Activated CD4-positive, alpha-beta T cell treated with anti-CD3 and anti-CD28 coated beads for 4 hours (primary cell): ENCODE results near the gene MYOZ3.

Experiments
- DNase-seq, 2 donors: peaks; one replicate each; pipeline ENCODE4 v3.0.0-alpha.2; 2020

The MYOZ3 gene, protein sequence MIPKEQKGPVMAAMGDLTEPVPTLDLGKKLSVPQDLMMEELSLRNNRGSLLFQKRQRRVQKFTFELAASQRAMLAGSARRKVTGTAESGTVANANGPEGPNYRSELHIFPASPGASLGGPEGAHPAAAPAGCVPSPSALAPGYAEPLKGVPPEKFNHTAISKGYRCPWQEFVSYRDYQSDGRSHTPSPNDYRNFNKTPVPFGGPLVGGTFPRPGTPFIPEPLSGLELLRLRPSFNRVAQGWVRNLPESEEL

GRCh38 chr5:150661086-150661485 is at the start of gene MYOZ3:
TSS of gene MYOZ3 (plus strand) at chr5:150661251. CDS start at chr5:150662942, 1,691 bp downstream.
- no peak for DNase-seq

DNA sequence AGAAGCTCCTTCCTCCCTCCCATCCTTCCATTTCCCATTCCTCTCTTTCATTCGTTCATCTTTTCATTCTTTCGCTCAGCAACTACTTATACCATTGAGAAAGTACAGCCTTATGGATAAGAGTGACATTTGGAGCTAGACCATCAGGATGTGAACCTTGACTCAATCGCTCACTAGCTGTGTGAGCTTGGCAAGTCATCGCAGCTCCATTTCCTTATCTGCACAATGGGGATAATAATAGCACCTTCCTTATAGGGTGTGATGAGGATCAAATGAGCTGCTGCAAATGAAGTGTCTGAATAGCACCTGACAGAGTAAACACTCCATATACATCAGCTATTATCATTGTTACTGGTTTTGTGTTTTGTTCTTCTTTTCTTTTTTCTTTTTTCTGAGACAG is 48.6 kb upstream of the MYOZ3 start:
- DNase-seq, result no peak

DNA sequence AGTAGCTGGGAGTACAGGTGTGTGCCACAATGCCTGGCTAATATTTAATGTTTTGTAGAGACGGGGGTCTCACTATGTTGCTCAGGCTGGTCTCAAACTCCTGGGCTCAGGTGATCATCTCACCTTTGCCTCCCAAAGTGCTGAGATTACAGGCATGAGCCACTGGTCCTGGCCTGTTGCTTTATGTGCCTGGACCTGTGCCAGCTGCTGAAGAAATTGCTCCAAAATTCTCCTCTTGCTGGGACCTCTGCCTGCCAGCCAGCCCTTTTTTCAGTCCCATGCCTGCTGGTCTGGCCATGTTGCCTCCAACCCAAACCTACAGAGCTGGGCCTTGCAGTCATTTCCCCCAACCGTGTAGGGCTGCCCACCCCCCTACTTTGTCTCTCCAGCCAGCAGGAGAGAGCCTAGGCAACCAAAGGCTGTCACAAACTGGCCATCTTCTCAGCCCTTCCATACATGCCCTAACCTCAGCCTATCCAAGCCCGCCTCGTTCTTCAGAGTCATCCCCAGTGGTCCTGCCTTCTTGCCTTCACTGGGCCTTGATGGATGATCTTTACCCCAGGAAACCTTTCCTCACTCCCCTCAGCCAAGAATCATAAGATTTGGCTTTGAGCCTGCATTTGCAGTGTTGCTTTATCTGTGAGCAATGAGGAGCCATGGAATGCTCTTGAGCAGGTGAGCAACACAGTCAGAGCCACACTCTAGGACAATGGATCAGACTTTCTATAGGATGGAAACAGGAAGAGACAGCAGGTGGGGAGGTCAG is 48.0 kb upstream of the MYOZ3 start:
- no peak for DNase-seq

DNA sequence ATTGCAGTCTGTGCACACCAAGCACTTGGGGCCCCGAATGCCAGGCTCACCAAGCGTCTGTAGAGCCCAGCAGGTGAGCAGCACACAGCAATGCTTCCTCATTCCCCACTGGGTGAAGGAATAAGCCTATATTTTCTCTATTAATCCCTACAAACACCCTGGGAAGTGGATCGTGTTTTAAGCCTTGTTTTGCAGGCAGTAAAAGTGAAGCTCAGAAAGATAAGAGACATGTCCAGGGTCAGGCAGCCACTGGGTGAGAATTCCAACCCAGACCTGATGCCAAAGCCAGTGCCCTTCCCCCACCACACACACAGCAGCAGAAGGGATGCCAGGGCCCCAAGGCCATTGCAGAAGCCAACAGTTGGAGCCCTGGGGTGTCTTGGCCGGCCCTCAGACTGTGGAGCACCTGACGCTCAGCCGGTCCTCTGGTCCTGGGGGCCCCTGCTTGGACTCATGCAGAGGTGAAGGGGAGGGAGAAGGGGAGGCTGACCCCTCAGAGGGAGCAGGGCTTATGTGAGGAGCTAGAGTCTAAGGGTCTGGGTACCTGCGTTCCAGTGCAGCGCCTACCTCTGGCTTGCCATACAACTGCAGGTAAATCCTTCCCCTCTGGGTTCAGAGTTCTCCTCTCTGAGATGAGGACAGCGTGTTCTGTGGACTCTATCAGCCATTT is 46.9 kb upstream of the MYOZ3 start:
- no peak for DNase-seq

GRCh38 chr5:150614661-150615060 is 46.4 kb upstream of the MYOZ3 start:
- no peak for DNase-seq

DNA sequence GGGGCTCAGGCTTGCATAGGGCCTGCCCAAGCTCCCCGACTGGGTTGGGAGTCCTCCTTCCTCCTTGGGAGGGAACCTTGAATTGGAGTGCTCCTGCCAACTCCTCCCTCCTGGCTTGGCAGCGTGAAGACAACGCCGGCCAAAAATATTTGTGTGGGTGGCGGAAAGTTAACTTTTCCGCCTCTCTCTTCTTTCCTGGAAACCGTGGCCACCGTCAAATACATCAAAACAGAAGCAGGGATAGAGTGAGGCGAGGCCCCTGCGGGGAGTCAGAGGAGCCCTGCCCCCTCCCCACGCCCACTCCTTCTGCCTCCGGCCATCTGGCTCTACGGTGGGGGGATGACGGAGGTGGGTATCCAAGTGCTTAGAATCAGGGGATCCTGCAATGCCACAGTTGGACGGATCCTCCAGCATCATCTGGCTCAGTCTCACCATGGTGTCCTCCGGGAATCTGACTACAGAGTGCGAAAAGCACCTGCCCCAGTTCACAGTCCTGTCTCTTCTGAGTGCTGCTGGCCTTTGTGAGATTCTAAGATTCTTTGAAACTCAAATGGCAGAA is 45.8 kb upstream of the MYOZ3 start:
- DNase-seq, result no peak

GRCh38 chr5:150616024-150616470 is 45.0 kb upstream of the MYOZ3 start:
- no peak for DNase-seq

GRCh38 chr5:150616506-150616905 is 44.5 kb upstream of the MYOZ3 start:
- no peak for DNase-seq

DNA sequence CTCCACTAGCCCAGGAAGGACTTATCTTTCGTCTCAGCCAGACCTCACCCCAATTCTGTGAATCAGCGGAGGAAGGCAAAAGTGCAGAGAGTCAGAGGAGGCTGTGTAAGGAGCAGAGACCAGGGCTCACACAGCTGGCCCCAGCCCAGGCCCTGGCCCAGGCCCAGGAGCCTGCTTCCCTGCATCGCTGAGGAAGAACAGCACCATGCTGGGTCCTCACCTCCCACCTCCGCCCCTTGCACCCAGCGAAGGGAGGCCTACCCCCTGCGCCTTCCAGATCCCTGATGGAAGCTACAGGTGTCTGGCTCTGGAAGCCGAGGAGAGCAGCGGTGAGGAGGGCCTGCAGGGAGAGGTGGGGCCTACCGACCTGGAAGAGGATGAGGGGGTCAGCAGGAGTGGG is 42.9 kb upstream of the MYOZ3 start:
- no peak for DNase-seq

DNA sequence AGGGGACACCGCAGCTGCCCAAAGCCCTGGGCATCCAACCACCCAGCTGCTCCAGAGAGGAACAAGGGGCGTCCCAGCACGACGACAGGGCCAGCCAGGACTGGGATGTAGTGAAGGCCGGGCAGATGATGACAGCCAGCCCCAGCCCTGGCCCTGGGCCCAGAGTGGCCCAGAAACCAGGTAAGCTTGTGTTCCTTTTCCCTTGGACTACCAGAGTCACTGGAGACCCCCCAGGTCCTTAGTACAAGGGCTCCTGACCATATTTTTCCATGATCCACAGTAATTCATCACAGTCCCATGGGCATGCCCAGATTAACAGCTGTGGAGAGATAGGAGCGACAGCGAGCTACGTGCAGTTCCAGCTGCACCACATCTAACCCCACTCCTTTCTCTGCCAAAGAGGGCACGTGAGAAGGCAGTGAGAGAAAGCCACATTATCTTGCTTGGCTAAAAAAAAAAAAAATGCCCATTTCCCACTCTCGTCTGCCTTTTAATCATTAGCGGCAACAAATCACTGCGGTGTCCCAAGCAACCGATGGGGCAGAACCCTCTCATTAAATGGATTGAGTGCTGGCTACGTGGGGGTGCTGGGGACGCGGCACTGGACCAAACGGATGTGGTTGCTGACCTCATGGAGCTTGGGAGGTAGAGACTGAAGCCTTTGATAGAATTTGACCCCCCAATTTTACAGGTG is 42.3 kb upstream of the MYOZ3 start:
- DNase-seq, result no peak

GRCh38 chr5:150619359-150620230 is 41.5 kb upstream of the MYOZ3 start:
- no peak for DNase-seq

- no peak for DNase-seq
Observed at GRCh38 chr5:150621301-150621700, 39.8 kb upstream of the MYOZ3 start.

DNA sequence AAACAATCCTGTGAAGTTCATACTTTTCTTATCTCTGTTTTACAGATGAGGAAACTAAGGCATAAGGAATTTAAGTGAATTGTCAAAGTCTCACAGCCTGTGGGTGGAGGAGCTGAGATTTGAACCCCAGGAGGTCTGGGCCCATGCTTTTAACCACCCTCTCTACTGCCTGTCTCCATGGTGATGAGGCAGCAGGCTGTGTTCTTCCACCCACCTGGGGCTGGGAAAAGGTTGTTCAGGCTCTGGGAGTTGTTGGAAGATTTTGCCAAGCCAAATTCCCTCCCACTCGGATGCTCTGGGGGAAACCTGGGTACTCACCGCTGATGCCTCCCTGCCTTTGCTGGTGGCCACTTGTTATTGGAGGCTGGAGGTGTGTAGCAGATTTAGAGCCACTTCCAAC is 38.9 kb upstream of the MYOZ3 start:
- no peak for DNase-seq

GRCh38 chr5:150623152-150623877 is 37.7 kb upstream of the MYOZ3 start:
- DNase-seq, result no peak

GRCh38 chr5:150623878-150624216 is 37.2 kb upstream of the MYOZ3 start:
- no peak for DNase-seq

DNA sequence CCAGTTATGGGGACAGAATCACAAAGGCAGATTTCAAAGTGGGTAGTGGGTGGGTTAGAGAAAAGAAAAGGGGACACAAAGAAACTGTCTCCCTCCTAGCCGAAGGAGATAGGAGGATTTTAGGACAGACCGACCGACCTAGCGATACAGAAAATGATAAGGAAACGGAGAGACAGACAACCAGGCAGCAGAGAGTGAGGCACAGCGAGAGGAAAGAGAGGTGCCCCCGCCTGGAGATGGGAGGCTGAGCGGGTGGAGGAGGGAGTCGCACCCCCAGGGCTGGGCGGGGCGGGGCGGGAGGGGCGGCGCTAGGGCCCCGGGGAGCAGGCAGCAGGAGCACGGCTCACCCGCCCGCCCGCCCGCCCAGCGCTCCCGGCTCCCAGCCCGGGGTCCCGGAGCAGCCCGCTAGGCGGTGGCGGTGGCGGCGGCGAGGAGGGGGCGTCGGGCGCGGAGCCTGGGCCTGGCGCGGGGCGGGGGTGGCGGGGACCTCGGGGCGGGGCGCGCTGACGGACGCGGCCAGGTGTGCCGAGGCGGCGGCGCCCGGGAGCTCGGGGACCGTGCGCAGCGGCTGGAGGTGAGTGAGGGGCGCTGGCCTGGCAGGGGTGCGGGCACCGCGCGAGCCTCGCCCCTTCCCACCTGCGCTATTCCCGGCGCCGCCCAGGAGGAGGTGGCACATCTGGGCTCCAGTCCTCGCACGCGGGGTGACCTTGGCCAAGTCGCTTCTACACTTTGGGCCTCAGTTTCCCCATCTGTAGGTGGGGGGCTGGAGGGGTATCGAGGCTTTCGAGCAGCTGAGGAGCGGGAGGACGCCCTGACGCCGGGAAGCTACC is 36.5 kb upstream of the MYOZ3 start:
- DNase-seq, result peak; percentile 25 to 40

GRCh38 chr5:150625164-150625535 is 35.9 kb upstream of the MYOZ3 start:
- DNase-seq, result no peak

DNA sequence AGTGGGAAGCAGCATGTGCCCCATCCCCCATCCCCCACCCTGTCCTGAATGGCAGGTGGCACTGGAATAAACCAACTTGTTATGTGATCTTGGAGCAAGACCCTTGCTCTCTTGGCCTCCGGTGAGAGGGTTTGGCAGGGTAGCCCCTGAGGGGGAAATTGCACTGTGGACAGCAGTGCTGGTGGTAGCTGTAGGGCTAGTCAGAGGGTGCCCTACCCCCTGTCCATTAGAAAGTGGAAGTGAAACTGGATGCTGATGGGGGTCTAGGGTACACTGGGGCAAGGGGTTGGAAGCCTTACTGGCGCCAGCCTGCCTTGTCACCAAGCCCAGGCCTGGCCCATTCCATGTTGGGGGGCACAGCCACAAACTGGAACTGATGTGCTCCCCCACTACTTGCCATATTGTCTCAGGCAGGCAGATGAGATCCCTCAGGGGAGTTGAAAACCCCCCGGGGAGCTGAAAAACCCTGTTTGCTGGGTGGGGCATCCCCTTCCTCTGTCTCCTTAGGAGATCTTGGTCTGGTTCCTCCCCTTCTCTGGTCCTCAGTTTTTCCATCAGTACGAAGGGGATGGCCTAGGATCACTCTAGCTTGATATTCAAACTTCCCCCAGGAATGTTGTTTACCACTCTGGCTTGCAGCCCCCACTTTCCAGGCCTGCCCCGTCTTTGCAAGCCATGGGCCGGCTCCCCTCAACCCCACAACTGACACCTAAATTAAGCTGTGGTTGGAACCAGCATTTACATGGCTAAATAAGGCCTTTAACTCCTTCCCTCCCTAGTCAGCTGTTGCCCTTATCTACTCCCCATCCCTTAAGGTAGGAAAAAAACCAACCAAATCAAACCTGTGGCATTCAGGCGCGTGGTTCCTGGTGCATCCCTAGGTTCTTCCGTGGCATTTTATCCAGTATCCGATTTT is 35.0 kb upstream of the MYOZ3 start:
- no peak for DNase-seq

DNA sequence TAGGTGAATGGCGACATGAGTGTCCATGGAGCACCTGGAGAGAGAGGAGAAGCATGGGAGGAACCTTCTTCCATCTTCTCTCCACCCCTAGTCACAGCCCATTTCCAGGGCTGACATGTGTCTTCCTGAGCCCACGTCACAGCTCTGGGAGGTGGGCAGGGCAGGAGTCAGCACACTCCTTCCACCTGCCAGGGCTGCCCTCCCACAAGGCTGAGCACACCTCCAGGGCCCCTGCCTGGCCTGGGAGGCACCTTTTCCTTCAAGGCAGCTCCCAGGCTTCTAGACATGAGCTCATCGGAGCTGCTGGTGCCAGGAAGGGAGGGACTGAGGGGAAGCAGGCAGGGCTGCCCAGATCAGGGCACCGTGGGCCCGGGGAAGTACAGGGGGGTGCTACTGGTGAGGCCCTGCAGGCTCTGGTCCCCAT is 34.2 kb upstream of the MYOZ3 start:
- no peak for DNase-seq
